Measurements from ENCODE around the gene TMEM132A. TPM values are rescaled to one million over a fixed set of nuclear protein-coding genes. Genes with fewer than 3 reads are reported as not detected.
A peak's percentile ranks its signal among the peaks of the same experiment; 100 is the strongest.

The TMEM132A gene
- total RNA-seq, 2 experiments from 2014 or later, result 1.9 to 2.0 TPM

DNA sequence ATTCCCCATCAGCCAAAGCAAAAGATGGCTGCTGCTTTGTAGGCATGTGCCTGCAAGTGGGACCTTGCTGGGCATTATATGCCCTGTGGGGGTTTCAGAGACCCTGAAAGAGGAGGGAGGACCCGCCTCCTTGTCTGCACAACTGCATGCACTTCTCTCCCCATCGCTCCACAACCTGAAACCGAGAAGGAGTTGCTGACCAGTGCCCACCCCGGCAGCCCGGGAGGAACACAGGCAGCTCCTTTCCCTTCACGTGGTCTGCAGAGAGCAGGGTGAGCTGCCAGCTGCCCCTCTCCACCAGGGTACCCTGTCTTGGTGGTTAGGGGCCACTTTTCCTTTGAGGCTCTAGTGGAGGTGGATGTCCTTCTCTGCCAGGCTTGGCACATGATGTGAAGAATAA is 1.4 kb upstream of the TMEM132A start:
- Mint-ChIP-seq H3K27ac (no peak overlapping the region), H3K36me3 (ENCODE audit: low read depth) (peaks cover 44% of the 10 kb centered on the region), H3K4me3 (no peak overlapping the region), H3K9me3 (ENCODE audit: low read depth) (no peaks in the 10 kb centered on the region), H3K4me1 (peaks cover 26% of the 10 kb centered on the region), H3K27me3 (peaks cover 12% of the 10 kb centered on the region)
- ATAC-seq (no peak), DNase-seq (no peak)
- ChIA-PET POLR2A (interaction anchor here (1.2 kb wide), 1 partner anchor 50 kb away, joined by 3 read pairs; no protein-coding TSS in a partner anchor), CTCF (interaction anchor here (1.0 to 1.6 kb wide), 3 partner anchors 12 to 47 kb away, joined by 3 to 5 read pairs (median 4); no protein-coding TSS in a partner anchor)
- intact Hi-C loops (cut with DNase I, micrococcal nuclease), result no loop called here

DNA sequence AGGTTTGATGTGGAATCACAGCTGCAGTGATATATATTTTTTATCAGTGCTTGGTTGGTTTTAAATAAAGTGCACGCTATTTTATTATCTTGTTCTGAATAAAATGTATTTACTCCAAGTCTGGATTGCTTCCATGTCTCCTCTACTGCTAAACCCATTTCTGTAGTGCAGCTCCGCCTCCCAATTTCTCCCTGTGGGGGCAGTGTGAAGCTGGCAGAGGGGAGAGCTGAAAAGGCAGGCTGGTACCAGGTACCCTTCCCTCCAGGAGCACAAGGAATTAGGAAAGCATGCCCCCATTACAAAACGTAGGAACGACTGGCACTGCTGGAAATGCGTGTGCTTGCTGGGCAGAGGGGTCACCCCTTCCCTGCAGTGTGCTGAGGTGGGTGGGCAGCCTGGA is 934 bp upstream of the TMEM132A start:
- H3K27ac Mint-ChIP-seq, result no peak overlapping the region
- peaks cover 41% of the 10 kb centered on the region for H3K36me3 Mint-ChIP-seq (ENCODE audit: low read depth)
- intact Hi-C loops (cut with DNase I, micrococcal nuclease), result no loop called here
- ATAC-seq, result no peak
- H3K27me3 Mint-ChIP-seq, result peaks cover 12% of the 10 kb centered on the region
- ChIA-PET POLR2A (interaction anchor here (0.6 to 1.2 kb wide), 4 partner anchors 8 to 56 kb away, joined by 3 to 5 read pairs (median 4); no protein-coding TSS in a partner anchor), CTCF (interaction anchor here (0.6 to 1.6 kb wide), 5 partner anchors 11 to 148 kb away, joined by 3 to 5 read pairs (median 4); no protein-coding TSS in a partner anchor)
- peaks cover 26% of the 10 kb centered on the region for H3K4me1 Mint-ChIP-seq
- no peak for DNase-seq
- H3K4me3 Mint-ChIP-seq, result no peak overlapping the region
- no peaks in the 10 kb centered on the region for H3K9me3 Mint-ChIP-seq (ENCODE audit: low read depth)

DNA sequence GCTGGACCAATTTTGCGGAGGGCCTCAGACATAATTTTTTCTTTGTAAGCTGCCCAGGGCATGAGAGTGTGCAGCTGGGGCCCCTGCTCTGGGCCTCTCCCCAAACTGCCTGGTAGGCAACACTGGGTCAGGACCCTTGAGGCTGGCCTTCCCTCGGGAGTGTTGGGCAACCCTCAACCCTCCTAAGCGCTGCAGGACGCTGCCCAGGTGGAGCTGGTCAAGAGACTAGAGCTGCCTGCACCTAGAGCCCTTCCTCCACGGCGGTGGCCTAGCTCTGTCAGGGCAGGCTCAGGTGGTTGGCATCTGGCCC is 505 bp upstream of the TMEM132A start:
- DNase-seq, result no peak
- Mint-ChIP-seq H3K4me3 (peak overlapping the region; percentile 19), H3K27me3 (peaks cover 12% of the 10 kb centered on the region), H3K4me1 (peaks cover 23% of the 10 kb centered on the region), H3K27ac (no peak overlapping the region), H3K9me3 (ENCODE audit: low read depth) (no peaks in the 10 kb centered on the region), H3K36me3 (ENCODE audit: low read depth) (peaks cover 41% of the 10 kb centered on the region)
- no peak for ATAC-seq
- POLR2A ChIA-PET, result interaction anchor here (0.5 to 1.2 kb wide), 5 partner anchors 8 to 55 kb away, joined by 3 to 5 read pairs (median 4); no protein-coding TSS in a partner anchor
- CTCF ChIA-PET, result interaction anchor here (0.6 to 1.6 kb wide), 7 partner anchors 8 to 159 kb away, joined by 3 to 7 read pairs (median 4); no protein-coding TSS in a partner anchor
- intact Hi-C loops (cut with DNase I, micrococcal nuclease), result loop anchor here in 1 of 2 experiments (2.0 kb wide), 1 partner anchor 263 kb away; no protein-coding TSS in a partner anchor

DNA sequence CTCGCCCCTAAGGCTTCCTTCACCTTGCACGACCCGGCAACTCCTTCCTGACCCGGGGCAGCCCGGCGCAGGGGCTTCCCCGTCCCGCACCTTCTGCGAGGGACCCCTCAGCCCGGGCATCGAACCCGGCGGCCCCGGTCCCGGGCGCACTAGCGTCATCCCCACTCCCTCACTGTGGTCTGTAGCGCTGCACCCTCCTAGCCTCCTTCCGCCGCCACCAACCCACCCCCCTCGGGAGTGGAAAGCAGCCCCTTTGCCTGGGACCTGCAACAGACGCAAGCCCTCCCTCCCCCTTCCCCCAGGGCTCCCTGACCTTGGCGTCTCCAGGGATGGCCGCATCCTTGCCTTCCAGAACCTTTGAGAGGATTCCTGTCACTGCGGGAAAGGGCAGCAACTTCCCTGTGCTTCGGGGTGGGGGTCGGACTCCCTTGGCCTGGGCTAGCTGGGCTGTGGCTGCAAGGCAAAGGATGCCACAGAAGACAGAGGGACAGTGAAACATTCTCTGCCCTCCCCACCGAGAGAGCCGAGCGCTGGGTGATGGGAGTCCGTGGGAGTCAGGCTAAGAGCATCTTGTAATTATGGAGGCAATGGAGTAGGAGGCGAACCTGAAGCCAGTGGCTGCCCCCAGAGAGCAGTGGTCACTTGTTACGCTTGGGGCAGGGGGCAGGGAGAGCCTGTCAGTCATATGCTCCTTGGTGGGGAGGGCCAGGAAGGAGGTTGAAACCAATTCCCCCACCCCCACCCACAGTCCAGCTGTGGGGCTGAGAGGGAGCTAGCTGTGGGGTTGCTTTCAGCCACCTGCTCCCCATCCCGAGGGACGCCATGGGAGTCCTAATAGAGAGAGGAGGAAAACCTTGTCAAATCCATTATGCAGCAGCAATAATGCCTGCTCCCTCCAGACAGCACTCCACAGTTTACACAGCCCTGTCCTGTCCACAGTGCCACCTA is 920 bp downstream of the TMEM132A start:
- peaks cover 14% of the 10 kb centered on the region for H3K4me1 Mint-ChIP-seq

DNA sequence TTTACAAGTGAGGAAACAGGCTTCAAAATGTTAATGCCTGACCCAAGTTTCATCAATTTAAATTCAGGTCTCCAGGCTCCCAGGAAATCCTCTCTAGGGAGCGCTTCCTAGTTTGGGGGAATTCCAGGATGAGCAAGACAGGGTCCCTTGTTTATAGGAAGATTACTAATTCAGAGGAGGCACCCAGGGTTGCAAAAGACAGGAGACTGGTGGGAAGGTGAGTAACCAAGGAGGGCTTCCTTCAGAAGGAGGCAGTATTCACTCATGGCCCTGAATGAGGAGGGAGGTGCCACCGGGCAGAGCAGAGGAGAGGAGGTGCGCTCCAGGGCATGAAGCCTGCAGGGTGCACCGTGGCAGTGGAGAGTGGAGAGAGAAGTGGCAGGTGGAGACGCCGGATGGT is 1.6 kb downstream of the TMEM132A start:
- ChIA-PET POLR2A (no interaction called here), CTCF (no interaction called here)
- intact Hi-C loops (cut with DNase I, micrococcal nuclease), result loop anchor here in 1 of 2 experiments (2.0 kb wide), 1 partner anchor 261 kb away; no protein-coding TSS in a partner anchor
- no peak for DNase-seq
- H3K9me3 Mint-ChIP-seq (ENCODE audit: low read depth), result no peaks in the 10 kb centered on the region
- H3K4me1 Mint-ChIP-seq, result peaks cover 14% of the 10 kb centered on the region
- H3K27ac Mint-ChIP-seq, result no peak overlapping the region
- peaks cover 27% of the 10 kb centered on the region for H3K36me3 Mint-ChIP-seq (ENCODE audit: low read depth)
- peak; percentile 56 for ATAC-seq
- no peak overlapping the region for H3K4me3 Mint-ChIP-seq
- peaks cover 17% of the 10 kb centered on the region for H3K27me3 Mint-ChIP-seq

More for the DNA sequence above, 920 bp downstream of the TMEM132A start:
- Mint-ChIP-seq H3K4me3 (peak overlapping the region; percentile 19), H3K27ac (no peak overlapping the region), H3K27me3 (peaks cover 17% of the 10 kb centered on the region), H3K9me3 (ENCODE audit: low read depth) (no peaks in the 10 kb centered on the region), H3K36me3 (ENCODE audit: low read depth) (peaks cover 33% of the 10 kb centered on the region)
- CTCF ChIA-PET, result no interaction called here
- intact Hi-C loops (cut with DNase I, micrococcal nuclease), result loop anchor here in 1 of 2 experiments (2.0 kb wide), 1 partner anchor 262 kb away; no protein-coding TSS in a partner anchor
- ATAC-seq (peak; percentile 38), DNase-seq (peak; percentile 20)
- POLR2A ChIA-PET, result no interaction called here

DNA sequence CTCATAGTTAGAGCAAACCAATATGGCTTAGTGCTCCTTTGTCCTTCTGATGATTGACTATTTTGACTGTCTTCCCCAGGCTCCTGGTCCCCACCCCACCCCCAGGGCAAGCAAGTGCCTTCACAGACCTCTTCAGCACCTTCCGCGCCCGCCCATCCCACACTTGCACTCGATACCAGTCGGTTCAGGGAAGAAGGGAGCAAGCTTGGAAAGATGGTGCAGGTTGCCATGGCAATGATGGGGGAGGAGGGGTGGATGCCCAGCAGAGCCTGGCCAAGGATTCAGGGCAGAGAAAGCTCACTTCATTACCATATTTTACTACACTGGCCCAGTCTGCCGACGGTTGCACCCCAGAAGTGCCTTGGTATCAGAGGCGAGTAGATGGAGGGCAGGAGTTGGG is 2.2 kb downstream of the TMEM132A start:
- POLR2A ChIA-PET, result no interaction called here
- CTCF ChIA-PET, result interaction anchor here (0.7 to 1.4 kb wide), 3 partner anchors 24 to 96 kb away, joined by 3 to 4 read pairs (median 3); no protein-coding TSS in a partner anchor
- no peak overlapping the region for H3K4me3 Mint-ChIP-seq

DNA sequence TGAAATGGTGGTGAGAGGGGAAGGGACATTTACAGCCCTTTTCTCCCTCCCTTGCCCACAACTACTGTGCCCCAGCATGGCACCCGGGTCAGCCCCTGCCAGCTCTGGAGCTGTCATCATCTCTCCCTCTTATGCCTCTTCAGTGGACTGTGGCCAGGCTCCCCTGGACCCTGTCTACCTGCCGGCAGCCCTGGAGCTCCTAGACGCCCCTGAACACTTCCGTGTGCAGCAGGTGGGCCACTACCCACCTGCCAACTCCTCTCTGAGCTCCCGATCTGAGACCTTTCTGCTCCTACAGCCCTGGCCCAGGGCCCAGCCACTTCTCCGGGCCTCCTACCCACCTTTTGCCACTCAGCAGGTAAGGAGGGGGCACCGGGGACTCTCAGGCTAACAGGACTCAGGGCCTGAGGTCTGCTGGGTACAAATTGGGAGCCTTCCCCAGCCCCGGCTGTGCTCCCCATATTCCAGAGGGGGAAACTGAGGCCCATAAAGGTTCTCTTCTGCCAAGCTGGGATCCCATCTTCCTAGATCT is 2.9 kb downstream of the TMEM132A start:
- Mint-ChIP-seq H3K27ac (no peak overlapping the region), H3K4me3 (no peak overlapping the region), H3K36me3 (ENCODE audit: low read depth) (peaks cover 16% of the 10 kb centered on the region), H3K9me3 (ENCODE audit: low read depth) (no peaks in the 10 kb centered on the region), H3K27me3 (peaks cover 17% of the 10 kb centered on the region), H3K4me1 (peaks cover 14% of the 10 kb centered on the region)
- intact Hi-C loops (cut with DNase I, micrococcal nuclease), result no loop called here
- no peak for ATAC-seq
- no peak for DNase-seq
- ChIA-PET CTCF (interaction anchor here (0.6 to 1.4 kb wide), 3 partner anchors 23 to 340 kb away, joined by 3 to 4 read pairs (median 3); no protein-coding TSS in a partner anchor), POLR2A (interaction anchor here (0.5 to 1.7 kb wide), 2 partner anchors 11 to 14 kb away, joined by 3 to 5 read pairs; no protein-coding TSS in a partner anchor)

More for the DNA sequence above, 2.2 kb downstream of the TMEM132A start:
- Mint-ChIP-seq H3K36me3 (ENCODE audit: low read depth) (peaks cover 21% of the 10 kb centered on the region), H3K27me3 (peaks cover 17% of the 10 kb centered on the region), H3K9me3 (ENCODE audit: low read depth) (no peaks in the 10 kb centered on the region), H3K4me1 (peaks cover 14% of the 10 kb centered on the region), H3K27ac (no peak overlapping the region)
- ATAC-seq (no peak), DNase-seq (no peak)
- intact Hi-C loops (cut with DNase I, micrococcal nuclease), result no loop called here

DNA sequence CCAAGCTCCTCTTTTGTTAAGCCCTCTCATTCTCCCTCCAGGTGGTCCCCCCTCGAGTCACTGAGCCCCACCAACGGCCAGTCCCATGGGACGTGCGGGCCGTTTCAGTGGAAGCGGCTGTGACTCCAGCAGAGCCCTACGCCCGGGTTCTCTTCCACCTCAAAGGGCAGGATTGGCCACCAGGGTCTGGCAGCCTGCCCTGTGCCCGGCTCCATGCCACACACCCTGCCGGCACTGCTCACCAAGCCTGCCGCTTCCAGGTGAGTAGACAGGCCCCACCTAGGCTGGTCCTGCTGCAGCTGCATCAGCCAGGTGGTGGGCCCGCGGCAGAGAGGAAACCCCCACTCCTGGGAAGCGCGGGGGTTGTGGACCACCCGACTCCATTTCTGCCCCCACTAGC is 3.3 kb downstream of the TMEM132A start:
- H3K27ac Mint-ChIP-seq, result no peak overlapping the region
- CTCF ChIA-PET, result interaction anchor here (0.6 to 1.4 kb wide), 3 partner anchors 22 to 339 kb away, joined by 3 to 4 read pairs (median 3); no protein-coding TSS in a partner anchor
- intact Hi-C loops (cut with DNase I, micrococcal nuclease), result no loop called here
- H3K36me3 Mint-ChIP-seq (ENCODE audit: low read depth), result peaks cover 11% of the 10 kb centered on the region
- POLR2A ChIA-PET, result interaction anchor here (0.5 to 1.7 kb wide), 3 partner anchors 10 to 13 kb away, joined by 3 to 5 read pairs (median 5); no protein-coding TSS in a partner anchor
- no peak for ATAC-seq
- H3K4me1 Mint-ChIP-seq, result peaks cover 14% of the 10 kb centered on the region
- H3K27me3 Mint-ChIP-seq, result peaks cover 17% of the 10 kb centered on the region
- no peak overlapping the region for H3K4me3 Mint-ChIP-seq
- H3K9me3 Mint-ChIP-seq (ENCODE audit: low read depth), result no peaks in the 10 kb centered on the region
- no peak for DNase-seq

DNA sequence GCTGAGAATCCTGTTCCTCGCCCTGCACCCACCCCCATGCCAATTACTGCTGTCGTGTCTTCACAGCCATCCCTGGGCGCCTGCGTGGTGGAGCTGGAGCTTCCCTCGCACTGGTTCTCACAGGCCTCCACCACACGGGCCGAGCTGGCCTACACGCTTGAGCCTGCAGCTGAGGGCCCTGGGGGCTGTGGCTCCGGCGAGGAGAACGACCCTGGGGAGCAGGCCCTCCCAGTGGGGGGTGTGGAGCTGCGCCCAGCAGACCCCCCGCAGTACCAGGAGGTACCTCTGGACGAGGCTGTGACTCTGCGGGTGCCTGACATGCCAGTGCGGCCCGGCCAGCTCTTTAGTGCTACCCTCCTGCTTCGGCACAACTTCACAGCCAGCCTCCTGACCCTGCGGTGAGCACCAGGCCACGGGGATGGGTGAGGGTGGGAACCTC is 4.3 kb downstream of the TMEM132A start:
- ChIA-PET CTCF (interaction anchor here (0.6 to 1.1 kb wide), 4 partner anchors 13 to 89 kb away, joined by 3 to 4 read pairs (median 3); no protein-coding TSS in a partner anchor), POLR2A (interaction anchor here (1.7 kb wide), 1 partner anchor 13 kb away, joined by 5 read pairs; no protein-coding TSS in a partner anchor)
- DNase-seq, result no peak
- Mint-ChIP-seq H3K4me3 (no peak overlapping the region), H3K27me3 (peaks cover 17% of the 10 kb centered on the region), H3K9me3 (ENCODE audit: low read depth) (no peaks in the 10 kb centered on the region), H3K4me1 (peaks cover 14% of the 10 kb centered on the region), H3K36me3 (ENCODE audit: low read depth) (peaks cover 2% of the 10 kb centered on the region), H3K27ac (no peak overlapping the region)
- intact Hi-C loops (cut with DNase I, micrococcal nuclease), result no loop called here
- ATAC-seq, result no peak

DNA sequence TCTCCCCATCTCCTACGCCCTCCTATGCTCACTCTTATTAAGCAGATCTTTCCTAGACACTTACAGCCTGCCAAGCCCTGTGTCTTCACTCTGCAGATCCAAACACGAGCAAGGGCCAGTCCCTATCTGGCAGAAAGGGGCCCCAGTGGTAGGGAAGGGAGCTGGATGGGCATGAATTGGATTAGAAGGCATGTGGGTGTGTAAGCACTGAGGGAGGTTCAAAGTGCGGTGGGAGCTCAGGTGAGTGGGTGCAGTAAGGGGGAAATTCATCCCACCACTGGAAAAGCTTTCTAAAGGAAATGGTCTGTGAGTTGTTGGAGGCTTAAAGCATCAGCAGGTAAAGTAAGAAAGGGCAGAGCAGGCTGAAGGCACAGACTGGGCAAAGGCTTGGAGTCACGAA is 5.5 kb downstream of the TMEM132A start:
- ChIA-PET CTCF (interaction anchor here (0.8 kb wide), 1 partner anchor 10 kb away, joined by 3 read pairs; no protein-coding TSS in a partner anchor), POLR2A (no interaction called here)
- H3K27ac Mint-ChIP-seq, result no peak overlapping the region
- intact Hi-C loops (cut with DNase I, micrococcal nuclease), result no loop called here
- ATAC-seq, result no peak
- no peak overlapping the region for H3K4me3 Mint-ChIP-seq
- no peaks in the 10 kb centered on the region for H3K36me3 Mint-ChIP-seq (ENCODE audit: low read depth)
- no peak for DNase-seq
- peaks cover 17% of the 10 kb centered on the region for H3K27me3 Mint-ChIP-seq
- H3K9me3 Mint-ChIP-seq (ENCODE audit: low read depth), result no peaks in the 10 kb centered on the region
- H3K4me1 Mint-ChIP-seq, result peaks cover 11% of the 10 kb centered on the region

DNA sequence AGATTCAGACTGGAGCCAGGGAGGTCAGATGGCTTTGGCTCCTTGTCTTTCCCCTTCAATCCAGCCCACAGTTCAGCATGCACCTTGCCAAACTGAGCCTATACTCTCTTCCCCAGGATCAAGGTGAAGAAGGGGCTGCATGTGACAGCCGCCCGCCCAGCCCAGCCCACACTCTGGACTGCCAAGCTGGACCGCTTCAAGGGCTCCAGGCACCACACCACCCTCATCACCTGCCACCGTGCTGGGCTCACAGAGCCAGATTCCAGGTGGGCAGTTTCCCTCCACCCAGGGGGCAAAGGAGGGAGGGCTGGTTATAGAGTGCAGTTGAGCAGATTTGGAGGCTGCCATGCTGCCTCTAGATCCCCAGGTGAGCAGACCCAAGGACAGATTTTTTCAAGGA is 6.1 kb downstream of the TMEM132A start:
- Mint-ChIP-seq H3K4me1 (peaks cover 6% of the 10 kb centered on the region), H3K27me3 (peaks cover 13% of the 10 kb centered on the region), H3K27ac (no peak overlapping the region), H3K36me3 (ENCODE audit: low read depth) (no peaks in the 10 kb centered on the region), H3K9me3 (ENCODE audit: low read depth) (no peaks in the 10 kb centered on the region), H3K4me3 (no peak overlapping the region)
- intact Hi-C loops (cut with DNase I, micrococcal nuclease), result no loop called here
- CTCF ChIA-PET, result no interaction called here
- POLR2A ChIA-PET, result no interaction called here
- no peak for DNase-seq
- ATAC-seq, result no peak

Data from activated CD4-positive, alpha-beta T cell treated with anti-CD3 and anti-CD28 coated beads for 36 hours (primary cell).